Activated CD4-positive, alpha-beta T cell treated with anti-CD3 and anti-CD28 coated beads, Interleukin-2, amount 50 U/mL, for 4 hours (primary cell): ENCODE results near the gene ZNF473.
"Not testable (repeated sequence)": the region's sequence is repeated elsewhere in the genome, so short reads cannot be mapped to it uniquely, and the experiment has no call there.

ENCODE experiments used
- DNase-seq, 2 experiments: peaks; one replicate each; pipeline ENCODE4 v3.0.0-alpha.2; 2020

The ZNF473 gene

GRCh38 chr19:50051228-50051895 is 25.6 kb downstream of the ZNF473 start:
- not testable (repeated sequence) for DNase-seq

- no peak for DNase-seq
These were observed 26.2 kb downstream of the ZNF473 start for GRCh38 chr19:50051964-50052363.

- no peak for DNase-seq
These were observed 27.3 kb downstream of the ZNF473 start for GRCh38 chr19:50053119-50053518.

- DNase-seq: no peak
These were observed 32.6 kb downstream of the ZNF473 start for GRCh38 chr19:50058425-50058824.

GRCh38 chr19:50059045-50059444 is 33.2 kb downstream of the ZNF473 start:
- no peak for DNase-seq

GRCh38 chr19:50060107-50060506 is 34.3 kb downstream of the ZNF473 start:
- no peak for DNase-seq

- DNase-seq: no peak
These were observed 35.8 kb downstream of the ZNF473 start for GRCh38 chr19:50061650-50062049.

- DNase-seq: no peak
These were observed 40.1 kb downstream of the ZNF473 start for GRCh38 chr19:50065938-50066337.

- no peak for DNase-seq
These were observed 41.8 kb downstream of the ZNF473 start for GRCh38 chr19:50067575-50067974.

GRCh38 chr19:50068382-50068781 is 42.6 kb downstream of the ZNF473 start:
- DNase-seq: not testable (repeated sequence)

- DNase-seq: not testable (repeated sequence)
These were observed 49.3 kb downstream of the ZNF473 start for GRCh38 chr19:50075076-50075475.

- DNase-seq: not testable (repeated sequence)
These were observed 50.0 kb downstream of the ZNF473 start for GRCh38 chr19:50075644-50076372.

GRCh38 chr19:50076581-50077355 is 51.0 kb downstream of the ZNF473 start:
- DNase-seq: not testable (repeated sequence)

- not testable (repeated sequence) for DNase-seq
These were observed 53.2 kb downstream of the ZNF473 start for GRCh38 chr19:50079014-50079413.

- DNase-seq: not testable (repeated sequence)
These were observed 58.6 kb downstream of the ZNF473 start for GRCh38 chr19:50084440-50084839.

- not testable (repeated sequence) for DNase-seq
These were observed 61.3 kb downstream of the ZNF473 start for GRCh38 chr19:50087153-50087552.

GRCh38 chr19:50090706-50091105 is 64.9 kb downstream of the ZNF473 start:
- DNase-seq: peak; percentile 19 to 27

GRCh38 chr19:50091786-50092185 is 66.0 kb downstream of the ZNF473 start:
- DNase-seq: not testable (repeated sequence)

- not testable (repeated sequence) for DNase-seq
These were observed 66.8 kb downstream of the ZNF473 start for GRCh38 chr19:50092597-50092996.

GRCh38 chr19:50097884-50098283 is 72.1 kb downstream of the ZNF473 start:
- not testable (repeated sequence) for DNase-seq

GRCh38 chr19:50098892-50099291 is 73.1 kb downstream of the ZNF473 start:
- peak in 1 of 2 experiments; percentile 15 for DNase-seq

GRCh38 chr19:50099696-50100095 is 73.9 kb downstream of the ZNF473 start:
- not testable (repeated sequence) for DNase-seq

GRCh38 chr19:50100946-50101345 is 75.1 kb downstream of the ZNF473 start:
- not testable (repeated sequence) for DNase-seq
